H4 (cell line): ENCODE measurements around the gene SH2D2A. TPM values are rescaled to one million over a fixed set of nuclear protein-coding genes. Genes with fewer than 3 reads are reported as not detected.

Experiments
- DNase-seq: peaks from one replicate; pipeline ENCODE4 v3.0.0-alpha.2; 2015; ENCODE audit warnings: low spot score
- total RNA-seq: library from RNA; depleted of rRNA; stranded (reverse); fragments of >200 nt; shearing (Covaris generic); gene quantifications from 2 replicates; pipeline ENCODE4 v1.2.3, GENCODE V29; 2014

Gene SH2D2A
- total RNA-seq, 1 experiment from 2014 or later = 2.5 TPM

- no peak for DNase-seq
Measured at GRCh38 chr1:156803086-156803851, 13.4 kb downstream of the SH2D2A start.

- DNase-seq = no peak
Measured at GRCh38 chr1:156802421-156802935, 14.2 kb downstream of the SH2D2A start.

GRCh38 chr1:156801409-156802121, 15.1 kb downstream of the SH2D2A start:
- peak; percentile 56 for DNase-seq

- DNase-seq = peak; percentile 48
Measured at GRCh38 chr1:156797212-156797871, 19.3 kb downstream of the SH2D2A start.

GRCh38 chr1:156796340-156797097, 20.1 kb downstream of the SH2D2A start:
- DNase-seq = no peak

- peak; percentile 28 for DNase-seq
Measured at GRCh38 chr1:156795787-156796186, 20.9 kb downstream of the SH2D2A start.

- DNase-seq = no peak
Measured at GRCh38 chr1:156795374-156795733, 21.3 kb downstream of the SH2D2A start.

- no peak for DNase-seq
Measured at GRCh38 chr1:156794506-156795373, 21.9 kb downstream of the SH2D2A start.

GRCh38 chr1:156789621-156790318, 26.9 kb downstream of the SH2D2A start:
- DNase-seq = no peak

GRCh38 chr1:156788136-156788535, 28.5 kb downstream of the SH2D2A start:
- no peak for DNase-seq

GRCh38 chr1:156786640-156787039, 30.0 kb downstream of the SH2D2A start:
- no peak for DNase-seq

- DNase-seq = no peak
Measured at GRCh38 chr1:156785458-156785857, 31.2 kb downstream of the SH2D2A start.

- DNase-seq = no peak
Measured at GRCh38 chr1:156781585-156782186, 35.0 kb downstream of the SH2D2A start.

- DNase-seq = no peak
Measured at GRCh38 chr1:156777573-156777972, 39.1 kb downstream of the SH2D2A start.

GRCh38 chr1:156776942-156777341, 39.7 kb downstream of the SH2D2A start:
- DNase-seq = no peak

- DNase-seq = no peak
Measured at GRCh38 chr1:156775799-156776198, 40.8 kb downstream of the SH2D2A start.

GRCh38 chr1:156773607-156774006, 43.0 kb downstream of the SH2D2A start:
- no peak for DNase-seq

- no peak for DNase-seq
Measured at GRCh38 chr1:156772728-156773497, 43.7 kb downstream of the SH2D2A start.

GRCh38 chr1:156772222-156772621, 44.4 kb downstream of the SH2D2A start:
- no peak for DNase-seq
